Lung (tissue), 12 donors: Measurements from ENCODE around the gene APOBR. TPM values are rescaled to one million over a fixed set of nuclear protein-coding genes. Genes with fewer than 3 reads are reported as not detected.

Experiments used
- ATAC-seq: fragments of 200-7000 bp; cut with Tn5 transposase; one replicate; pipeline ENCODE4 v1.9.1; 2020; ENCODE audit warnings: moderate number of reproducible peaks; ENCODE audit not compliant: insufficient read depth, low FRiP score
- DNase-seq, 3 donors: peaks; one replicate each; pipeline ENCODE4 v3.0.0-alpha.2; 2013 to 2017
- H3K27ac ChIP-seq, 2 donors: one replicate each; pipeline ENCODE4 v1.5.1; 2013; ENCODE audit warnings: mild to moderate bottlenecking in 2 of 2, moderate library complexity in 2 of 2, control low read depth in 1 of 2, inconsistent platforms in 1 of 2, low read depth in 1 of 2, low read length in 1 of 2
- H3K27me3 ChIP-seq, 3 donors: one replicate each; pipeline ENCODE4 v1.5.1; 2013; ENCODE audit warnings: low read length in 2 of 3; ENCODE audit not compliant: control insufficient read depth in 3 of 3, insufficient read depth in 3 of 3
- H3K36me3 ChIP-seq, 4 donors: one replicate each; pipeline ENCODE4 v1.5.1; 2013; ENCODE audit warnings: low read length in 4 of 4, mild to moderate bottlenecking in 1 of 4, moderate library complexity in 1 of 4; ENCODE audit not compliant: control insufficient read depth in 4 of 4, insufficient read depth in 4 of 4
- H3K4me1 ChIP-seq, 5 donors: one replicate each; pipeline ENCODE4 v1.5.1; 2013; ENCODE audit warnings: low read length in 5 of 5, mild to moderate bottlenecking in 2 of 5, moderate library complexity in 1 of 5; ENCODE audit not compliant: control insufficient read depth in 5 of 5, insufficient read depth in 5 of 5
- H3K4me3 ChIP-seq: one replicate; pipeline ENCODE4 v1.5.1; 2013; ENCODE audit warnings: mild to moderate bottlenecking, control low read depth, moderate library complexity
- H3K9ac ChIP-seq, 2 donors: one replicate each; pipeline ENCODE4 v1.5.1; 2013; ENCODE audit warnings: low read length in 2 of 2, control low read depth in 1 of 2; ENCODE audit not compliant: insufficient read depth in 1 of 2
- H3K9me3 ChIP-seq, 4 donors: one replicate each; pipeline ENCODE4 v1.5.1; 2013; ENCODE audit warnings: low read length in 3 of 4, mild to moderate bottlenecking in 1 of 4, moderate library complexity in 1 of 4; ENCODE audit not compliant: control insufficient read depth in 4 of 4, insufficient read depth in 3 of 4
- CTCF ChIP-seq: IDR thresholded peaks from 2 replicates; pipeline ENCODE4 v1.5.1; 2012; ENCODE audit warnings: mild to moderate bottlenecking; ENCODE audit errors: control extremely low read depth, extremely low read depth
- WGBS, 2 donors: extraction: QIAGEN DNeasy Blood & Tissue Kit; methylation state at CpG; one replicate each; pipeline ENCODE4 v1.1.7; 2013; 5-methylcytosine and 5-hydroxymethylcytosine counted together
- polyA plus RNA-seq, 2 donors: library from polyadenylated mRNA; stranded (reverse); fragments of 200-250 nt; gene quantifications; one replicate each; pipeline ENCODE4 v1.2.1, GENCODE V29; 2013
- total RNA-seq, 2 donors: library from RNA; depleted of rRNA in 1 of 2; stranded (reverse); fragments of >200 nt in 1 of 2; gene quantifications; one replicate each; pipeline ENCODE4 v1.2.1, GENCODE V29; 2014 to 2021
- donor health status: control.
- donor health status: control.
- donor health status: Bipolar disorder and iron deficiency.
- donor health status: healthy.
- donor health status: DM: yes; HTN: yes; CAD: no.

APOBR gene
- total and polyA plus RNA-seq, 4 donors = 8.0 to 43.2 (median 25.4) TPM

- 31 to 38% methylated on average over 5 of the region's 5 CpGs for WGBS, 2 donors
- H3K4me1 ChIP-seq = peaks cover 3 to 19% (median 6%) of the 10 kb centered on the region in 5 donors
- TF ChIP-seq CTCF = no peak
- no peak overlapping the region for H3K9ac ChIP-seq
- H3K27me3 ChIP-seq = no peaks in the 10 kb centered on the region
- H3K4me3 ChIP-seq = no peak overlapping the region
- DNase-seq (no peak), ATAC-seq (no peak)
- H3K9me3 ChIP-seq = peaks cover 0 to 3% (median 0%) of the 10 kb centered on the region in 4 donors
- H3K27ac ChIP-seq = peak overlapping the region in 1 of 2 donors; percentile 69
- peaks cover 0 to 5% (median 0%) of the 10 kb centered on the region in 4 donors for H3K36me3 ChIP-seq
Observed at GRCh38 chr16:28534542-28535373, 40.3 kb downstream of the APOBR start.

GRCh38 chr16:28537076-28537475, 42.6 kb downstream of the APOBR start:
- Histone ChIP-seq H3K9ac (no peak overlapping the region), H3K9me3 (peaks cover 0 to 3% (median 0%) of the 10 kb centered on the region in 4 donors), H3K36me3 (peaks cover 0 to 5% (median 0%) of the 10 kb centered on the region in 4 donors), H3K27ac (peak overlapping the region in 1 of 2 donors; percentile 61), H3K4me3 (peak overlapping the region; percentile 75), H3K4me1 (peaks cover 3 to 19% (median 6%) of the 10 kb centered on the region in 5 donors), H3K27me3 (no peaks in the 10 kb centered on the region)
- ATAC-seq (no peak), DNase-seq (peak in 1 of 3 donors; percentile 6)
- 67 to 87% methylated on average over 6 of the region's 6 CpGs for WGBS, 2 donors
- no peak for TF ChIP-seq CTCF

- 68 to 83% methylated on average over 13 of the region's 13 CpGs for WGBS, 2 donors
- Histone ChIP-seq H3K4me3 (peak overlapping the region; percentile 75), H3K4me1 (peaks cover 3 to 19% (median 6%) of the 10 kb centered on the region in 5 donors), H3K27ac (peak overlapping the region; percentile 91 to 93), H3K36me3 (peaks cover 0 to 5% (median 0%) of the 10 kb centered on the region in 4 donors), H3K27me3 (no peaks in the 10 kb centered on the region), H3K9me3 (peaks cover 0 to 3% (median 0%) of the 10 kb centered on the region in 4 donors), H3K9ac (peak overlapping the region; percentile 48 to 65)
- no peak for TF ChIP-seq CTCF
- ATAC-seq = no peak
- no peak for DNase-seq
Observed at GRCh38 chr16:28537964-28538732, 43.7 kb downstream of the APOBR start.
